Thyroid gland (tissue), 4 donors: ENCODE results near the gene NRBF2.

Experiments
- POLR2A ChIP-seq, 2 donors: fragments of 450-650 bp; IDR thresholded peaks; one replicate each; pipeline ENCODE4 v1.6.1; 2017; ENCODE audit warnings: antibody characterized with exemption in 2 of 2, mild to moderate bottlenecking in 2 of 2, moderate library complexity in 1 of 2
- TF ChIP-seq, protein P1 (sequence below), 6 experiments: fragments of 200-600 bp in 3 of 6; fragments of 450-650 bp in 3 of 6; sonication (generic) in 3 of 6; IDR thresholded peaks; one replicate each; pipeline ENCODE4 v1.5.1; 2016 to 2019; ENCODE audit warnings: antibody characterized with exemption in 6 of 6, mild to moderate bottlenecking in 2 of 6, inconsistent platforms in 1 of 6, moderate library complexity in 1 of 6

DNA sequence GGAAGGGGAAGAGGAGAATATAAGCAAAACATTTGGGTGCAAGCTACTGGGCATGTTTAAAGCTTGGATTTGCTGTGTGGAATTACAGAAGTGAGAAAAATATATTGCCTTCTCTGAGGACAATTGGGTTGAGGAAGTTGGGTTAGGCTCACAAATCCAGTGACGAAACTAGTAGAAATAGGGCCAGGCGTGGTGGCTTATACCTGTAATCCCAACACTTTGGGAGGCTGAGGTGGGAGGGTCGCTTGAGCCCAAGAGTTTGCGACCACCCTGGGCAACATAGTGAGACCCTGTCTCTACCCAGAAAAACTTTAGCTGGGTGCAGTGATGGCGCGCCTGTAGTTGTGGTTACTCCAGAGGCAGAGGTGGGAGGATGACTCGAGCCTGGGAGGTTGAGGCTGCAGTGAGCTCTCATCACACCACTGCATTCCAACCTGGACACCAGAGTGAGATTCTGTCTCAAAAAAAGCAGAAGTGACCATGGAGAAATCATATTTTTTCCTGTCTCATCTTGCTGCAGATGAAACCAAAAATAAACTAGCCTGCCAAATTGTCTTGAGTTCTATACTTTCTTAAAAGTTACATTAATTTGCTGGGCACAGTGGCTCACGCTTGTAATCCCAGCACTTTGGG lies 22.4 kb downstream of the NRBF2 start:
- TF ChIP-seq POLR2A (IDR thresholded peaks at IDR 0.05), result no peak
- TF ChIP-seq, protein P1, sequence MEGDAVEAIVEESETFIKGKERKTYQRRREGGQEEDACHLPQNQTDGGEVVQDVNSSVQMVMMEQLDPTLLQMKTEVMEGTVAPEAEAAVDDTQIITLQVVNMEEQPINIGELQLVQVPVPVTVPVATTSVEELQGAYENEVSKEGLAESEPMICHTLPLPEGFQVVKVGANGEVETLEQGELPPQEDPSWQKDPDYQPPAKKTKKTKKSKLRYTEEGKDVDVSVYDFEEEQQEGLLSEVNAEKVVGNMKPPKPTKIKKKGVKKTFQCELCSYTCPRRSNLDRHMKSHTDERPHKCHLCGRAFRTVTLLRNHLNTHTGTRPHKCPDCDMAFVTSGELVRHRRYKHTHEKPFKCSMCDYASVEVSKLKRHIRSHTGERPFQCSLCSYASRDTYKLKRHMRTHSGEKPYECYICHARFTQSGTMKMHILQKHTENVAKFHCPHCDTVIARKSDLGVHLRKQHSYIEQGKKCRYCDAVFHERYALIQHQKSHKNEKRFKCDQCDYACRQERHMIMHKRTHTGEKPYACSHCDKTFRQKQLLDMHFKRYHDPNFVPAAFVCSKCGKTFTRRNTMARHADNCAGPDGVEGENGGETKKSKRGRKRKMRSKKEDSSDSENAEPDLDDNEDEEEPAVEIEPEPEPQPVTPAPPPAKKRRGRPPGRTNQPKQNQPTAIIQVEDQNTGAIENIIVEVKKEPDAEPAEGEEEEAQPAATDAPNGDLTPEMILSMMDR (IDR thresholded peaks at IDR 0.05), result no peak
